PFSK-1 (cell line): Measurements from ENCODE around the gene TCTN2.

ENCODE experiments used
- FOXP2 ChIP-seq: optimal IDR thresholded peaks from 2 replicates; pipeline ENCODE3; 2011; ENCODE audit warnings: borderline replicate concordance, control low read depth, inconsistent platforms; ENCODE audit not compliant: insufficient read depth; ENCODE audit errors: extremely low read length, extremely low read depth
- POLR2AphosphoS5 ChIP-seq: IDR thresholded peaks from 2 replicates; pipeline ENCODE4 v1.6.1; 2012; ENCODE audit warnings: low read depth, mild to moderate bottlenecking, control low read depth, low read length, moderate library complexity
- SIN3A ChIP-seq: IDR thresholded peaks from 2 replicates; pipeline ENCODE4 v1.6.1; 2012; ENCODE audit warnings: mild to moderate bottlenecking, low read length, moderate library complexity, borderline replicate concordance; ENCODE audit not compliant: insufficient read depth
- TAF1 ChIP-seq: IDR thresholded peaks from 2 replicates; pipeline ENCODE4 v1.6.1; 2012; ENCODE audit warnings: low read length, control low read depth, borderline replicate concordance; ENCODE audit not compliant: insufficient read depth
- TF ChIP-seq, protein P1 (sequence below), 2 experiments: IDR thresholded peaks; 2 replicates each; pipeline versions ENCODE4 v1.6.1 to v1.8.0; 2011 to 2012; ENCODE audit warnings: low read depth in 2 of 2, low read length in 2 of 2, control low read depth in 1 of 2, inconsistent platforms in 1 of 2, mild to moderate bottlenecking in 1 of 2, moderate library complexity in 1 of 2; ENCODE audit not compliant: insufficient read depth in 1 of 2

DNA sequence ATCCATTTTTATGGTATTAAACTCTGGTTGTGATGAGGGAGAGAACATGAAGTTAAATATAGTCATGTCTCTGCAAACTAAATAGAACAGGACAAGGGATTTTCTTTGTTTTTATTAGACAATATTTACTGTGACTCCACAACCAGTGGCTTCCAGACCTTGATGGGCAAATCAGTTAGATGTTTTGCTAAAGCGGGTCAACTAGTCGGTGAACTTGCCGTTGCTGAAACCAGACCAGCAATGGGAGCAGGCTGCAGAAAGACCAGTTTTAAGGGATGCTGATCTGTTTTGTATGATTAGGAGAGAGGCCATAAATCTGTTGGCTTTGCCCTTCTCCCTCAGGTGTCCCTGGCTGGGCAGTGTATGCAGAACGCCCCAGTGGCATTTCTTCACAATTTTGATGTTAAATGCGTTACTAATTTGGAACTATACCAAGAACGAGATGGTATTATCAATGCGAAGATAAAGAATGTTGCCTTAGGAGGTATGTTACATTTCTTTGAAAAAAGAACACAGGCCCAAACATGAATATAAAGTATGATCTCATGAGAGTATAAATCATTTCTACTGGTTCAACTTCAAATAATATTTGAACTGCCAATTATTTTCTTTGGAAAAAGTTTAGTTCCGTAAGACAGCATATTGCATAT is 19.4 kb downstream of the TCTN2 start:
- TF ChIP-seq TAF1 (no peak), SIN3A (no peak), POLR2AphosphoS5 (no peak), FOXP2 (no peak)
- TF ChIP-seq, protein P1, sequence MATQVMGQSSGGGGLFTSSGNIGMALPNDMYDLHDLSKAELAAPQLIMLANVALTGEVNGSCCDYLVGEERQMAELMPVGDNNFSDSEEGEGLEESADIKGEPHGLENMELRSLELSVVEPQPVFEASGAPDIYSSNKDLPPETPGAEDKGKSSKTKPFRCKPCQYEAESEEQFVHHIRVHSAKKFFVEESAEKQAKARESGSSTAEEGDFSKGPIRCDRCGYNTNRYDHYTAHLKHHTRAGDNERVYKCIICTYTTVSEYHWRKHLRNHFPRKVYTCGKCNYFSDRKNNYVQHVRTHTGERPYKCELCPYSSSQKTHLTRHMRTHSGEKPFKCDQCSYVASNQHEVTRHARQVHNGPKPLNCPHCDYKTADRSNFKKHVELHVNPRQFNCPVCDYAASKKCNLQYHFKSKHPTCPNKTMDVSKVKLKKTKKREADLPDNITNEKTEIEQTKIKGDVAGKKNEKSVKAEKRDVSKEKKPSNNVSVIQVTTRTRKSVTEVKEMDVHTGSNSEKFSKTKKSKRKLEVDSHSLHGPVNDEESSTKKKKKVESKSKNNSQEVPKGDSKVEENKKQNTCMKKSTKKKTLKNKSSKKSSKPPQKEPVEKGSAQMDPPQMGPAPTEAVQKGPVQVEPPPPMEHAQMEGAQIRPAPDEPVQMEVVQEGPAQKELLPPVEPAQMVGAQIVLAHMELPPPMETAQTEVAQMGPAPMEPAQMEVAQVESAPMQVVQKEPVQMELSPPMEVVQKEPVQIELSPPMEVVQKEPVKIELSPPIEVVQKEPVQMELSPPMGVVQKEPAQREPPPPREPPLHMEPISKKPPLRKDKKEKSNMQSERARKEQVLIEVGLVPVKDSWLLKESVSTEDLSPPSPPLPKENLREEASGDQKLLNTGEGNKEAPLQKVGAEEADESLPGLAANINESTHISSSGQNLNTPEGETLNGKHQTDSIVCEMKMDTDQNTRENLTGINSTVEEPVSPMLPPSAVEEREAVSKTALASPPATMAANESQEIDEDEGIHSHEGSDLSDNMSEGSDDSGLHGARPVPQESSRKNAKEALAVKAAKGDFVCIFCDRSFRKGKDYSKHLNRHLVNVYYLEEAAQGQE (IDR thresholded peaks at IDR 0.05; ENCODE audit: insufficient read depth in 1 of 2, low read depth in 2 of 2, low read length in 2 of 2) = no peak
